ENCODE results near the gene STYK1.

STYK1 gene

DNA sequence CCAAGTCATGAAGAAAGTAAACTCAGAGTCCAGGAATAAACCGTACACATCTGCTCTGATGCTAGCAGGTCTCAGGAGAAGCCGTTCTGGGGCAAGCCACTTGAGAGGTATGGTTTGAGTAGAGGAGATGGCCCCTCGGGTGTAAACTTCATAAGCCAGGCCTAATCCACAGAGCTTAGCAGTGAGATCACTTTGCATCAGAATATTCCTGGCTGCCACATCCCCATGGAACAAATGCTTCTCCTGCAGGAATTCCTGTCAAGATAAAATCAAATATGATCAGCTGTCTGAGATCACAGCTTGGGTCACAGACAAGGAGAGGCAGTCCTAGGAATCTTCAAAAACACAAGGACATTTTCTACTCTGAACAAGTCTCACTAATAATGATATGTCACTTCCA is 49.2 kb downstream of the STYK1 start:
- no peak overlapping the region for H3K9ac ChIP-seq (ENCODE audit: insufficient read length)
- no peaks in the 10 kb centered on the region for H3K9me3 ChIP-seq (ENCODE audit: low read depth, low read length)
- H3K4me3 ChIP-seq, result no peak overlapping the region
- TF ChIP-seq EZH2 (IDR thresholded peaks at IDR 0.05), result no peak
- TF ChIP-seq POLR2AphosphoS5 (IDR thresholded peaks at IDR 0.05; ENCODE audit: borderline replicate concordance, low read depth, low read length), result no peak
- TF ChIP-seq FOXP2 (optimal IDR thresholded peaks at IDR 0.05; ENCODE audit: control extremely low read depth, extremely low read length, insufficient read depth), result no peak
- H3K27ac ChIP-seq, result no peak overlapping the region
- no peaks in the 10 kb centered on the region for H3K36me3 ChIP-seq (ENCODE audit: insufficient read depth, low read length)
- no peak for DNase-seq (ENCODE audit: low read depth, low spot score)

- Histone ChIP-seq H3K9me3 (ENCODE audit: low read depth, low read length) (no peaks in the 10 kb centered on the region), H3K36me3 (ENCODE audit: insufficient read depth, low read length) (no peaks in the 10 kb centered on the region), H3K9ac (ENCODE audit: insufficient read length) (no peak overlapping the region), H3K27ac (no peak overlapping the region), H3K4me3 (no peak overlapping the region)
- no peak for DNase-seq (ENCODE audit: low read depth, low spot score)
- TF ChIP-seq EZH2 (IDR thresholded peaks at IDR 0.05) (no peak), POLR2AphosphoS5 (IDR thresholded peaks at IDR 0.05; ENCODE audit: borderline replicate concordance, low read depth, low read length) (no peak), FOXP2 (optimal IDR thresholded peaks at IDR 0.05; ENCODE audit: control extremely low read depth, extremely low read length, insufficient read depth) (no peak)
Measured at GRCh38 chr12:10623131-10623530, 50.7 kb downstream of the STYK1 start.

GRCh38 chr12:10621278-10621677 is 52.6 kb downstream of the STYK1 start:
- H3K9me3 ChIP-seq (ENCODE audit: low read depth, low read length), result no peaks in the 10 kb centered on the region
- H3K27ac ChIP-seq, result no peak overlapping the region
- no peaks in the 10 kb centered on the region for H3K36me3 ChIP-seq (ENCODE audit: insufficient read depth, low read length)
- TF ChIP-seq POLR2AphosphoS5 (IDR thresholded peaks at IDR 0.05; ENCODE audit: borderline replicate concordance, low read depth, low read length) (no peak), EZH2 (IDR thresholded peaks at IDR 0.05) (no peak), FOXP2 (optimal IDR thresholded peaks at IDR 0.05; ENCODE audit: control extremely low read depth, extremely low read length, insufficient read depth) (no peak)
- no peak overlapping the region for H3K4me3 ChIP-seq
- no peak for DNase-seq (ENCODE audit: low read depth, low spot score)
- H3K9ac ChIP-seq (ENCODE audit: insufficient read length), result no peak overlapping the region

DNA sequence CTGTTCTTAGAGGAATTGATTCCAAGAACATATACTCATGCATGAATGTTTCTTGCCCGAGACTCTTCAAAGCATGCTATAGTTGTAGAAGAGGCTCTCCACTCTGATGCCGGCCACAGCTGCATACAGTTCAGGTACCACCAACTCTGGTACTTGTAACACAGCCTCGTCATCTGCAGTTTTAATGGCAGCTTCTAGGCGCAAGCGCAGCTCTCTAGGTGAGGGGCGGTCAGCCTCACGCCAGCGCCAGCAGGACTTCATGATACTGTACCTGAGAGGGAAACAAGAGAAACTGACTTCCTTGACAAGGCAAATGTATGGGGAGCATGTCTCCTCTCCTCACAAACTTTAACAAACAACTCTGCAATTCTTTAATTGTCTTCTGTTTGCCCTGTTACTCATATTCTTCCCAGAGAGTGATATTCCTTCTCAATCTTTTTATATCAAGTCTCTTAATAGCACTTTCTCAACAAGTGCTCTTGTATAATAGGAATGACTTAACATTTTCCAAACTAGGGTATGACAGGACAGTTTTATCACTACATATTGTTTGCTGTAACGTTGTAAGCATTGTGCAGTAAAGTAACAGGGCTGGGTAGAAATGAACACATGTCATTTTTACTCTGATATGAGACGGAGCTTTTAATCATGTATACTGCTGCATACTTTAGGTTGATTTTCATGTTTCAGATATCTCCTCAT is 53.6 kb downstream of the STYK1 start:
- no peaks in the 10 kb centered on the region for H3K36me3 ChIP-seq (ENCODE audit: insufficient read depth, low read length)
- H3K4me3 ChIP-seq, result no peak overlapping the region
- no peaks in the 10 kb centered on the region for H3K9me3 ChIP-seq (ENCODE audit: low read depth, low read length)
- no peak for DNase-seq (ENCODE audit: low read depth, low spot score)
- no peak for TF ChIP-seq EZH2 (IDR thresholded peaks at IDR 0.05)
- no peak for TF ChIP-seq FOXP2 (optimal IDR thresholded peaks at IDR 0.05; ENCODE audit: control extremely low read depth, extremely low read length, insufficient read depth)
- TF ChIP-seq POLR2AphosphoS5 (IDR thresholded peaks at IDR 0.05; ENCODE audit: borderline replicate concordance, low read depth, low read length), result no peak
- no peak overlapping the region for H3K9ac ChIP-seq (ENCODE audit: insufficient read length)
- H3K27ac ChIP-seq, result no peak overlapping the region

DNA sequence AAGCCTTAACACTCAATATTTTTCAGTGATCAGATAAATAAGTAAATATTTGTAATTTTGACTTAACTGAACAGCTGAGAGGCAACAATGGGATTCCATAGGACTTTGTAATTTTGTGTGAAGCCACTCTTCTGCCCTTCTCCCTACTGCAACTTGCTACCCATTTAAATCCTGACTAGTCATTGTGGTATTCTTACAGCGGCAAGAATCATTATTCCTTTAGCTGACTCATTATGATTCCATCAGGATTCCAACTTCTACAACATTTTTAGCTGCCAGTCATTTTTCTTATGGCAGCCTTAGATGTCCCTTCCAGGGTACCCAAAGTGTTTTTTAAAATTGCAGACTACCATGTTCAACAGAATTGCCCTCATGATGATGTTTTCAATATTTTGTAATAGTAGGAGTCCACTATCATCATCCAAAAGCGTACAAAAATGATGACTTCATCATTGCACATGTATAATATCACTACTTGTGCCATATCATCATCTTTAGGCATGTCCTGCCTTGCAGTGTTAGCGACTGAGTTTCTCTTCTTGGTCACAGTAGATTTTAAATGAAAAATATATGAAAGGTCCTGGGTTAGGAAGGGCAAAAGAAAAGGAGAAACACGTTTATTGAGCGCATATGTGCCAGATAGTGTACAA is 55.4 kb downstream of the STYK1 start:
- no peak for DNase-seq (ENCODE audit: low read depth, low spot score)
- H3K4me3 ChIP-seq, result no peak overlapping the region

DNA sequence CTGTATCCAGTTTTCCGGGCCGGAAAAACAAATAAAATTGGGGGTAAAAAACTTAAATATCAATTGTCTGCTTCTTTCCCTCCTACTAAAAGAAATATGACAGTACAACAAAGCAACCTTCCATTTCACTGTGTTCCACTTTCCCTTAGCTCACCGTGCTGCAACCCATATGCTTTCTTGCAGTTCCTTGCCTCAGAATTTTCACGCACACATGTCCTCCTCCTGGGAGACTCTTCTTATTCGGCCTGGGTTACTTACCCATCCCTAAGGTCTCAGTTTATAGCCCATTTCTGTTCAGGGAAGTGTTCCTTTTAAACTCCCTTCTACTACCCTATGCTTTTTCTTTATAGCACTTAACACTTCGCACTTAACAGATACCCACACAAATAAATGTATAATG is 56.0 kb downstream of the STYK1 start:
- no peak overlapping the region for H3K4me3 ChIP-seq
- TF ChIP-seq EZH2 (IDR thresholded peaks at IDR 0.05) (no peak), POLR2AphosphoS5 (IDR thresholded peaks at IDR 0.05; ENCODE audit: borderline replicate concordance, low read depth, low read length) (no peak), FOXP2 (optimal IDR thresholded peaks at IDR 0.05; ENCODE audit: control extremely low read depth, extremely low read length, insufficient read depth) (no peak)
- no peak overlapping the region for H3K27ac ChIP-seq
- no peak overlapping the region for H3K9ac ChIP-seq (ENCODE audit: insufficient read length)
- no peaks in the 10 kb centered on the region for H3K36me3 ChIP-seq (ENCODE audit: insufficient read depth, low read length)
- DNase-seq (ENCODE audit: low read depth, low spot score), result no peak
- no peaks in the 10 kb centered on the region for H3K9me3 ChIP-seq (ENCODE audit: low read depth, low read length)

More for the DNA sequence above, 55.4 kb downstream of the STYK1 start:
- no peak overlapping the region for H3K9ac ChIP-seq (ENCODE audit: insufficient read length)
- TF ChIP-seq EZH2 (IDR thresholded peaks at IDR 0.05) (no peak), FOXP2 (optimal IDR thresholded peaks at IDR 0.05; ENCODE audit: control extremely low read depth, extremely low read length, insufficient read depth) (no peak), POLR2AphosphoS5 (IDR thresholded peaks at IDR 0.05; ENCODE audit: borderline replicate concordance, low read depth, low read length) (no peak)
- no peaks in the 10 kb centered on the region for H3K36me3 ChIP-seq (ENCODE audit: insufficient read depth, low read length)
- H3K9me3 ChIP-seq (ENCODE audit: low read depth, low read length), result no peaks in the 10 kb centered on the region
- no peak overlapping the region for H3K27ac ChIP-seq

DNA sequence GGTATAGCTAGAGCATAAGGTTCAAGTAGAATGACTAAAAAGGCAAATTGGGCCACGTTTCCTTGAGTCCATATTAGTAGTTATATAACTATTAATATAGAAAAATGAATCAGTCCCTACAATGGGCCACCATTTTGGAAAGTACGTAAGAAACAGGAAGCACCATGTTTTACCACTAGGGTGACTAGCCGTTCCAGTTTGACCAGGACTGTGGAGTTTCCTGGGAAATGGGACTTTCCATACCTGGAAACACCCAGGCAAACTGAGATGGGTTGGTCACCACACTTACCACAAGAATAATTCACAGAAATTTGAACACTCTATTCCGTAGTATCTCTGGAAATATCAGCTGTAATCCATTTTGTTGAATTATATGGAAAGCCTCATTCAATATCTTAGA is 58.3 kb downstream of the STYK1 start:
- TF ChIP-seq POLR2AphosphoS5 (IDR thresholded peaks at IDR 0.05; ENCODE audit: borderline replicate concordance, low read depth, low read length) (no peak), FOXP2 (optimal IDR thresholded peaks at IDR 0.05; ENCODE audit: control extremely low read depth, extremely low read length, insufficient read depth) (no peak)
- DNase-seq (ENCODE audit: low read depth, low spot score), result no peak
- no peaks in the 10 kb centered on the region for H3K9me3 ChIP-seq (ENCODE audit: low read depth, low read length)
- no peak overlapping the region for H3K27ac ChIP-seq
- peaks cover 12% of the 10 kb centered on the region for H3K36me3 ChIP-seq (ENCODE audit: insufficient read depth, low read length)
- no peak overlapping the region for H3K9ac ChIP-seq (ENCODE audit: insufficient read length)
- no peak overlapping the region for H3K4me3 ChIP-seq

- peak overlapping the region; percentile 87 for H3K27ac ChIP-seq
- TF ChIP-seq FOXP2 (optimal IDR thresholded peaks at IDR 0.05; ENCODE audit: control extremely low read depth, extremely low read length, insufficient read depth) (no peak), EZH2 (IDR thresholded peaks at IDR 0.05) (no peak), POLR2AphosphoS5 (IDR thresholded peaks at IDR 0.05; ENCODE audit: borderline replicate concordance, low read depth, low read length) (no peak)
- H3K9ac ChIP-seq (ENCODE audit: insufficient read length), result peak overlapping the region; percentile 99
- peak overlapping the region; percentile 94 for H3K4me3 ChIP-seq
- no peak for DNase-seq (ENCODE audit: low read depth, low spot score)
- no peaks in the 10 kb centered on the region for H3K9me3 ChIP-seq (ENCODE audit: low read depth, low read length)
- H3K36me3 ChIP-seq (ENCODE audit: insufficient read depth, low read length), result peaks cover 26% of the 10 kb centered on the region
Measured at GRCh38 chr12:10614056-10614370, 59.8 kb downstream of the STYK1 start.
